Stimulated activated CD4-positive, alpha-beta T cell treated with anti-CD3 and anti-CD28 coated beads, Interleukin-12 subunit alpha, Interleukin-12 subunit beta, amount 100 ng/mL, for 48 hours (primary cell): ENCODE results near the gene VPREB1.
"Not testable (repeated sequence)": the region's sequence is repeated elsewhere in the genome, so short reads cannot be mapped to it uniquely, and the experiment has no call there.

Experiments
- DNase-seq, 3 donors: peaks; one replicate each; pipeline ENCODE4 v3.0.0-alpha.2; 2020; ENCODE audit warnings: low read depth in 2 of 3, low spot score in 1 of 3

Gene VPREB1

GRCh38 chr22:22244316-22245250, at the start of gene VPREB1:
Gene VPREB1 (plus strand): TSS chr22:22244786. CDS start chr22:22244814, 28 bp downstream.
- DNase-seq, result no peak

- DNase-seq, result no peak
Observed at GRCh38 chr22:22194931-22195264, 49.7 kb upstream of the VPREB1 start.

GRCh38 chr22:22195265-22196017, 49.1 kb upstream of the VPREB1 start:
- DNase-seq, result peak; percentile 67 to 85 (median 71)

GRCh38 chr22:22196018-22196533, 48.5 kb upstream of the VPREB1 start:
- DNase-seq, result no peak

GRCh38 chr22:22196833-22197477, 47.6 kb upstream of the VPREB1 start:
- DNase-seq, result no peak

- no peak for DNase-seq
Observed at GRCh38 chr22:22197993-22198402, 46.6 kb upstream of the VPREB1 start.

GRCh38 chr22:22198751-22199150, 45.8 kb upstream of the VPREB1 start:
- no peak for DNase-seq

- no peak for DNase-seq
Observed at GRCh38 chr22:22199634-22200033, 45.0 kb upstream of the VPREB1 start.

- no peak for DNase-seq
Observed at GRCh38 chr22:22200569-22201184, 43.9 kb upstream of the VPREB1 start.

- peak in 2 of 3 donors; percentile 38 to 53 for DNase-seq
Observed at GRCh38 chr22:22201185-22201929, 43.2 kb upstream of the VPREB1 start.

- no peak for DNase-seq
Observed at GRCh38 chr22:22201930-22202343, 42.6 kb upstream of the VPREB1 start.

- no peak for DNase-seq
Observed at GRCh38 chr22:22203048-22203971, 41.3 kb upstream of the VPREB1 start.

- DNase-seq, result peak; percentile 72 to 92 (median 85)
Observed at GRCh38 chr22:22207845-22208564, 36.6 kb upstream of the VPREB1 start.

- no peak for DNase-seq
Observed at GRCh38 chr22:22208652-22209051, 35.9 kb upstream of the VPREB1 start.

- DNase-seq, result not testable (repeated sequence)
Observed at GRCh38 chr22:22209080-22209640, 35.4 kb upstream of the VPREB1 start.

- peak; percentile 62 to 68 (median 64) for DNase-seq
Observed at GRCh38 chr22:22210375-22210774, 34.2 kb upstream of the VPREB1 start.

- no peak for DNase-seq
Observed at GRCh38 chr22:22210889-22211833, 33.4 kb upstream of the VPREB1 start.
